BJ (cell line): ENCODE results near the gene PDZK1IP1. TPM values are rescaled to one million over a fixed set of nuclear protein-coding genes. Genes with fewer than 3 reads are reported as not detected.

Source experiments
- CTCF ChIA-PET: fragments of 350-600 bp; formaldehyde crosslinking; extraction: SDS; loops from one replicate; lab custom pipeline; 2021; ENCODE audit warnings: antibody characterized with exemption, inconsistent platforms; lab: Yijun Ruan, JAX
- POLR2A ChIA-PET: fragments of 300-600 bp; sonication (Branson Sonifier 250); formaldehyde crosslinking; extraction: SDS; loops from one replicate; lab custom pipeline; 2021; ENCODE audit warnings: antibody characterized with exemption; lab: Charles Lee
- DNase-seq: peaks from one replicate; pipeline ENCODE4 v3.0.0-alpha.2; 2011; ENCODE audit warnings: low read depth
- H3K27me3 ChIP-seq: 2 replicates; pipeline ENCODE4 v1.6.0; 2011; ENCODE audit warnings: low read length; ENCODE audit not compliant: control insufficient read depth, insufficient read depth
- H3K36me3 ChIP-seq: 2 replicates; pipeline ENCODE4 v1.5.1; 2011; ENCODE audit warnings: low read length; ENCODE audit not compliant: control insufficient read depth, insufficient read depth
- H3K4me3 ChIP-seq: 2 replicates; pipeline ENCODE4 v1.5.1; 2011; ENCODE audit warnings: low read depth, mild to moderate bottlenecking, control low read depth, low read length
- polyA plus RNA-seq: library from polyadenylated mRNA; depleted of rRNA; stranded (reverse); fragments of >200 nt; gene quantifications from 2 replicates; pipeline ENCODE4 v1.2.3, GENCODE V29; 2011
- TF ChIP-seq, protein P1 (sequence below): IDR thresholded peaks from 2 replicates; pipeline ENCODE4 v1.5.1; 2011; ENCODE audit warnings: low read depth, mild to moderate bottlenecking, control low read depth, inconsistent platforms, low read length, moderate library complexity; ENCODE audit not compliant: insufficient read depth

The PDZK1IP1 gene
- polyA plus RNA-seq, 1 experiment, result not detected

DNA sequence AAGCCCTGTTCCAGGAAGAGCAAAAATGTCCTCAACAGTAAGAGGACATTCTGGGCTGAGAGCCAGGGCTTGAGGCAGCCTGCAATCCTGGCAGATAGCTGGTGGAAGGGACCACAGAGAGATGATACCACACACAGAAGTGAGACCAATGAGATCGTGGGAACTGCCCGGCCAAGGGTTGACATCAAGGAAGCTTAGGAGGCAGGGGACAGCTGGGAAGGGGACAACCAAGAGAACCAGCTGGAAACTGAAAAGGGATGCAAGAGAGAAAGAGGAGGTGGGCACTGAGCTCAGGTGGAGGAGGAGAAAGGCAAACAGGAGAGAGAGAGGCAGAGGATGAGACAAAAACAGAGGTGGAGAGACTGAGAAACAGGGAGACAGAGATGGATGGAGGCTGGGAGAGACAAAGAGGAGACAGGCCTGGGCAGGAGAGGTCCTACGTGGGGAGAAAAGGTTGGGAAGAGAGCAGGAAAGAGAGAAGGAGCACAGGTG is 9.2 kb downstream of the PDZK1IP1 start:
- Histone ChIP-seq H3K36me3 (no peaks in the 10 kb centered on the region), H3K27me3 (no peaks in the 10 kb centered on the region; the same call in 1 of the 2 replicates), H3K4me3 (no peak overlapping the region)
- POLR2A ChIA-PET, result no interaction called here
- TF ChIP-seq, protein P1, sequence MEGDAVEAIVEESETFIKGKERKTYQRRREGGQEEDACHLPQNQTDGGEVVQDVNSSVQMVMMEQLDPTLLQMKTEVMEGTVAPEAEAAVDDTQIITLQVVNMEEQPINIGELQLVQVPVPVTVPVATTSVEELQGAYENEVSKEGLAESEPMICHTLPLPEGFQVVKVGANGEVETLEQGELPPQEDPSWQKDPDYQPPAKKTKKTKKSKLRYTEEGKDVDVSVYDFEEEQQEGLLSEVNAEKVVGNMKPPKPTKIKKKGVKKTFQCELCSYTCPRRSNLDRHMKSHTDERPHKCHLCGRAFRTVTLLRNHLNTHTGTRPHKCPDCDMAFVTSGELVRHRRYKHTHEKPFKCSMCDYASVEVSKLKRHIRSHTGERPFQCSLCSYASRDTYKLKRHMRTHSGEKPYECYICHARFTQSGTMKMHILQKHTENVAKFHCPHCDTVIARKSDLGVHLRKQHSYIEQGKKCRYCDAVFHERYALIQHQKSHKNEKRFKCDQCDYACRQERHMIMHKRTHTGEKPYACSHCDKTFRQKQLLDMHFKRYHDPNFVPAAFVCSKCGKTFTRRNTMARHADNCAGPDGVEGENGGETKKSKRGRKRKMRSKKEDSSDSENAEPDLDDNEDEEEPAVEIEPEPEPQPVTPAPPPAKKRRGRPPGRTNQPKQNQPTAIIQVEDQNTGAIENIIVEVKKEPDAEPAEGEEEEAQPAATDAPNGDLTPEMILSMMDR, result no peak
- no peak for DNase-seq
- CTCF ChIA-PET, result interaction anchor here (0.7 to 4.0 kb wide), 5 partner anchors 12 to 256 kb away, joined by 3 to 66 read pairs (median 4); partner anchors contain the start of genes PDZK1IP1 and STIL

DNA sequence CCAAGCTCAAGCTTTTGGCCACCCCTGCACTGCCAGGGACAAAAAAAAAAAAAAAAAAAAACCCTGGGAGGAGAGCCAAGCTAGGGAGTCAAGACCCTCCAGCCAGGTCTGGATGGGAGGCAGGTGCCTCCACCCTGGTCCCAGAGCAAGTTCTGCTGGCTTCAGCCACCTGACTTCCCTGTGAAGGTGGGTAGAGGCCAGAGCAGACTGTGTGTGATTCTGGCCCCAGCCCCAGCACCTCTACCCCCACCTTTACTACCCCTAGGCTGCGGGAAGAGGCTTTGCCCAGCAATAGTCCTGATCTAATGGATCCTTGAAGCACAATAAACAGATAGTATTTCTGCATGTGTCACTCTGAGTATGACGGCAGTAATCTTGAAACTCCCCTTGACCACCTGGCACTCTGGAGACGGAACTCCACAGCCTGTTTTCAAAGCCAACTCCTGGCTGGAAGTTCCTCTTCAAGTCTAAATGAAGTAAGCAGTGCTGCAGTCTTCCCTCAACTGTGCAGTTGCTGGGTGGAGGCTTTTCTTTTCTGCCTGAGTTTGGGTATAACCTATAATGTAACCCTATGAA is 9.8 kb downstream of the PDZK1IP1 start:
- DNase-seq, result no peak
- no peaks in the 10 kb centered on the region for H3K36me3 ChIP-seq
- no peaks in the 10 kb centered on the region; the same call in 1 of the 2 replicates for H3K27me3 ChIP-seq
- ChIA-PET POLR2A (no interaction called here), CTCF (interaction anchor here (0.6 to 4.0 kb wide), 20 partner anchors 8 to 546 kb away, joined by 3 to 66 read pairs (median 5); partner anchors contain the start of genes FOXD2 and PDZK1IP1)
- TF ChIP-seq, protein P1, result no peak
- H3K4me3 ChIP-seq, result peak overlapping the region; percentile 39; the same call in 1 of the 2 replicates

DNA sequence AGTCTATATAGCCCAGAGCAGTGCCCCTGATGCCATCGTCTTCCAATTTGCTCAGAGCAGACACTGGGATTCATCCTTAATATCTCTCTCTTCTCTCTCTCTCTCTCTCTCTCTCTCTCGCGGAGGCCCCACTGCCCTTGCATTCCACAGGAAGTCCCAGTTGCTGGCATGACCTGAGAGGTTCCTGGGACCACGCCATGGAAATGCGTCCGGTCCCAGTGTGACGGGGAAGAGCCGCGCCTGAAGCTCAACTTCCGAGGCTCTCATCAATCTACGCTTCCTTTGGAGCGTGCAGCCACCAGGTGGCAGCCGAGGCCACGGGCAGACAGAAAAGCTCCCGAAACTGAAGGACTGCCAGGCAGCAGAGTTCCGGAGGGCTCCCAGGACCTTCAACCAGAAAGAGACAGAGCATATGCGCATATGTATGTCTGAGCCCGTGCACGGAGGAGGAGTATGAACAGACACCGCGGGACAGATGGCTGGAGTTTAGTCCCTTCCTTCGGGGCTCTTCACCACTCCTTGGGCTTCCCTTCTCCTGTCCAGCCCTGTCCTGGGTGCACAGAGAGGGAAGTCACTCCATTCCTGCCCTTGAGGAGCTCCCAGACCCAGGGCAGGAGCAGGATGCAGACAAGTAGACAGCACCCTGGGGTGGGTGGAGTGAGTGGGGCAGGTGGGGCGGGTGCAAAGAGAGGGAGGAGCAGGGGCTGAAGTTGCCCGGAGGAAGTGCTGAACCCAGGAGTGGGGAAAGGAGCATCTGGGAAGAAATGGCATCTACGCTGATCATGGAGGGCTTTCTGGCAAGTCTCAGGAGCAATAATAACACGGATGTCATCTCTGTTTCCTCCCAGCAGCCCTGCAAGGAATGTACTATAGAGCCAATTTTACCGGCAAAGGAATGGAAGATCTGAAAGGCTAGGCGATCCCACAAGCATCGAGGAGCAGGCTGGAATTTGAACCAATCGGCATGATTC is 10.5 kb downstream of the PDZK1IP1 start:
- peak; percentile 68 for DNase-seq
- Histone ChIP-seq H3K4me3 (peak overlapping the region; percentile 39), H3K27me3 (no peaks in the 10 kb centered on the region; the same call in 1 of the 2 replicates), H3K36me3 (no peaks in the 10 kb centered on the region)
- ChIA-PET POLR2A (interaction anchor here (0.5 to 0.7 kb wide), 4 partner anchors 11 to 83 kb away, joined by 3 read pairs; partner anchors contain the start of gene PDZK1IP1), CTCF (interaction anchor here (0.6 to 4.0 kb wide), 46 partner anchors 9 to 734 kb away, joined by 3 to 66 read pairs (median 4); partner anchors contain the start of genes CMPK1, FOXD2 and PDZK1IP1)
- TF ChIP-seq, protein P1, result peak; percentile 99

DNA sequence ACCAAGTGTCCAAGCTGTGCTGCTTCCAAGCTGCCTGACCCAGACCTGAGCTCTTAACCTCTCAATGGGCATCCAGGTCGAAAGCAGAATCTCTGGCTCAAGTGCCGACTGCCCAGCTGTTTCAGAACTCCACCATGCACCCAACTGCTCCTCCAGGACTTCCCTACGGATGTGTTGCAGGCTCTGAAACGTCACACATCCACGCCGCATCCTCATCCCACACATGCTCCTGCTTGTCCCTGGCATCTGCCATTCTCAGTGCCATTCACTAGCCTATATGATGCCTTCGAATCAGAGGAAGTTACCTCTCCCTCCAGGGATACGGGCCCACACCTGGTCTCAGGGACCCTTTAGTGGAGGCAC is 11.2 kb downstream of the PDZK1IP1 start:
- Histone ChIP-seq H3K36me3 (no peaks in the 10 kb centered on the region), H3K4me3 (peak overlapping the region; percentile 18; the same call in 1 of the 2 replicates), H3K27me3 (no peaks in the 10 kb centered on the region; the same call in 1 of the 2 replicates)
- DNase-seq, result no peak
- ChIA-PET CTCF (interaction anchor here (0.6 to 4.0 kb wide), 36 partner anchors 9 to 560 kb away, joined by 3 to 66 read pairs (median 4); partner anchors contain the start of genes CMPK1 and PDZK1IP1), POLR2A (interaction anchor here (0.6 to 0.7 kb wide), 2 partner anchors 15 to 84 kb away, joined by 3 read pairs; no protein-coding TSS in a partner anchor)
- TF ChIP-seq, protein P1, result no peak
